ENCODE data around the gene CBY2.

Gene CBY2

DNA sequence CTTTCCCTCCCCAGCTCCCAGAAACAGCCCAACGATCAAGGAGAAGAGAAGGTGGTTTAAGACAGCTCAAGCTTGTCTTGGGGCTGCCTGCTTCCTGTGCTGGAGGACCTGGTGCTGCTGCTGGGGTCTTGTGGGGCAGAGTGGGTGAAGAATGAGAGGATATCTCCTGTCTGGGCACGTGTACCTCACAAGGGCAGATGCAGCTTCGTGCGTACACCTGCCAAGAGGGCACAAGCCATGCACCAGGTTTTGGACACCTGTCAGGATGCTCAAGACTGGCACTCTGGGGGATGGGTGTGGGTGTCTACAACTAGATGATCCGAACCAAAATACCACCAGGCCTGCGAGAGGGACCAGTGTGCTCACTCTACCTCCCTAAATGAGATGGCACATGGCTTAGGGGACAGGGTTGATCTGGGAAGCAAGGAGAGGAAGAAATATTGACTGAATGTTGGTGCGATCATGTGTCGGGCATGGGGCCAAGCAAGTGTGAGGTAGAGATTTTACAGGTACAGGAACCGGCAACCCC lies 2.2 kb downstream of the CBY2 start:
- DNase-seq: no peak

DNA sequence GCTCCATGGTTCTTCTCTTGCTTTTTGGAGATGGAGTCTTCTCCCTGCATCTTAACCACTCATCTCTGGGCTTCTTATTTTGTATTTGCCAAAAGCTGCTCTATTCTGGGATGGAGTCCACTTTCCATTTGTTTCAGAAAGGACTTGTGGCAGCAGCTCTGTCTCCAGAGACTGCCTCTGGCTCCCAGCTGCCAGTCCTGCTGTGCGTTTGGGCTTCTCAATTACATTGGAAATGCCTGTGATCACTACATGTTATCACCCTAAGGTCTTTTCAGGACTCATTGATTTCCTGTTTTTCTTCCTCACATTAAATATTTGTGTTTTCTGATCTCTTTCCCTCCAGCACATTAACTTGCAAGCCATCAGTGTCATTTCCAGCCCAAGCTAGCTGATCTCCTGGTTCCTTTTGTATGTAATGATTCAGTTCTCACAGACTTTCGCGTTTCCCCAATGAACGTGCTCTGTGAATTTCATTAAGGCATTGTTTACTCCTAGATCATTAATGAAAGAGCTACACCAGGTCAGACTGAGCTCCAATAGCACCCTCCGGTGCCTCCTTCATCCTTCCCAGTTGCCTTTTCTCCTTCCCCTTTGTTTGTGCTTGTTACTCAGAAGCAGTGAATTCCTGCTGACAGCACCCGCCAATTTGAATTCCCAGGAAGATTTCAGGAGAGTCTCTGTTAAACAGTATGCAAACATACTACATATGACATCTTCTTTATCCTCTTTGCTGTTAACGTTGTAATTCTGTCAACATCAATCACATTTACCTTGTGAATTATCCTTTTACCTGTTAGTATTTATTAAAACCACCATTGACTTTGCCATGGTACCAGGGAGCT lies 3.0 kb downstream of the CBY2 start:
- no peak for DNase-seq

DNA sequence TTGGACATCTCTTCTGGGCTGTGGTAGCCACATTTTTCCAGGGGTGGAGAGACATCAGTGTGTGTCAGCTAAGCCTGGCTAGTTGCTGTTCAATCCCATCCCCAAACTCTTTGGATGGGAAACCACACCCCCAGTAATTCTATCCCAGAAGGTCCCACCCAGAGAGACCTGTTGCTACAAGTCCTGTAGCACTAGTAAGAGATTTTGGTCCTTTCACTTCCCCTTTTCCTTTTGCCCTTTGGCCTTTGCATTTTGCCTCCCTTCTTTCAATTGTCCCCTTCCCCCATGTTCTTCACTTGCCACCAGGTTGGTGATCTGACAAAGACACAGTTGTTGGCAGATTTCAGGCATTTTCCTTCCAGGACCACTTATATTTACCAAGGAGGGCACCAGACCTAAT lies 3.8 kb downstream of the CBY2 start:
- no peak for DNase-seq

DNA sequence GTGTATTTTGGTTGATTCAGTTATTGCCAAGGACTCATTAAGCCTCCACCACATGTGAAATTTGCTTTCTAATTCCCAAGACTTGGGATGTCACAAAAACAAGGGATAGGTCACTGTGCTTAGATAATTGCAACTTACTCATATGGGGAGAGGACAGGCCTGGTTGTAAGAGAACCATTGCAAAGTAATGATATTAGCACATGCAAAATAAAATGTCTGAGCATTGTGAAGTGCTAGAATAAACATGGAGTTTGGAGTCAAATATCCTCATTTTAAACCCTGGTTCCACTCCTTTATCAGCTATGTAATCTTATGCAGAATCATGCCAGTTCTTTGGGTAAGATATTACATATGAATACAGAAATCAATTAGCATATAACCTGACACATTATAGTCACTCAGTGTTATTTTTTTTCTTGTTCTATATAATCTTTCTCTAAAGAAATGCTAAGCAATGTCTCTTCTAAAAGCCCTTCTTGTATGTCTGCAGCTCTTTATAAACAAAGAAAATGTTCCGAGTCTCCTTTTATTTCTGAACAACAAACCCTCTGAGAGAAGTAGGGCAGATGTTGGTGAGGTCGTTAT lies 5.5 kb downstream of the CBY2 start:
- DNase-seq: no peak

DNA sequence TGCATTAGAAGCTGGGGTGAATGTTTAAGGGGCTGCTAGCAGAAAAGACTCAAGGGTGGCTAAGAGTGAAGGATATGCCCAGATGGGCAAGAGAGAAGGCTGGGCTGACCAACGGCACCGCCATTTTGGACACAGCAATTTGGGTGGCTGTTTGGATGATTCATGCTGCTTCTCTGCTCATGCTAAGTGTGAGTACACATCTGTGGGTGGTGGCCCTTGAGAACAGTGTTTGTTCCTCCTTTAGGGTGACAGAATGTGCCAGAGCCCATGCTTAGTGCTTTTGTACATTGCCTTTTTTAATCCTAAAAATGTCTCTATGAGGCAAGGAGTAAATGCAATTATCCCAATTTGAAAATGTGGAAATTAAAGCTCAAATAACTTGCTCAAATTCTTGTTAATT lies 9.8 kb downstream of the CBY2 start:
- DNase-seq: no peak

DNA sequence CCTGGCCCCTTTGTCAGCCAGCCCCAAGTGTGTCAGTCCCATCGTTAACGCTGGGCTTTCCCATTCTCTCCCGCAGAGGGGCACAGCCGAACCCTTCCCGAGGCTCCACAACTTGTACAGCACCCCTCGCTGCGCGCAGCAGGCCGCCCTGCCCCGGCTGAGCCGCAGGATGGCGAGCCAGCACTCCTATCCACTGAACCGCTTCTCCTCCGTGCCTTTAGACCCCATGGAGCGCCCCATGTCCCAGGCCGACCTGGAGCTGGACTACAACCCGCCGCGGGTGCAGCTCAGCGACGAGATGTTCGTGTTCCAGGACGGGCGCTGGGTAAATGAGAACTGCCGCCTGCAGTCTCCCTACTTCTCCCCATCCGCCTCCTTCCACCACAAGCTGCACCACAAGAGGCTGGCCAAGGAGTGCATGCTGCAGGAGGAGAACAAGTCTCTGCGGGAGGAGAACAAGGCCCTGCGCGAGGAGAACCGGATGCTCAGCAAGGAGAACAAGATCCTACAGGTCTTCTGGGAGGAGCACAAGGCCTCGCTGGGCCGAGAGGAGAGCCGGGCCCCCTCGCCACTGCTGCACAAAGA lies 11.1 kb downstream of the CBY2 start:
- DNase-seq: no peak

DNA sequence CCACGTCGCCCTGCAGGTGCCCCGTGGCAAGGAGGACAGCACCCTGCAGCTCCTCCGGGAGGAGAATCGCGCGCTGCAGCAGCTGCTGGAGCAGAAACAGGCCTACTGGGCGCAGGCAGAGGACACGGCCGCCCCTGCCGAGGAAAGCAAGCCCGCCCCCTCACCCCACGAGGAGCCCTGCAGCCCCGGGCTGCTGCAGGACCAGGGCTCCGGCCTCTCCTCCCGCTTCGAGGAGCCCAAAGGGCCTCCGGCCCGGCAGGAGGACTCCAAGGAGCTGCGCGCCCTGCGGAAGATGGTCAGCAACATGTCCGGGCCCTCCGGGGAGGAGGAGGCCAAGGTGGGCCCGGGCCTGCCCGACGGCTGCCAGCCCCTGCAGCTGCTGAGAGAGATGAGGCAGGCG lies 11.6 kb downstream of the CBY2 start:
- DNase-seq: no peak

DNA sequence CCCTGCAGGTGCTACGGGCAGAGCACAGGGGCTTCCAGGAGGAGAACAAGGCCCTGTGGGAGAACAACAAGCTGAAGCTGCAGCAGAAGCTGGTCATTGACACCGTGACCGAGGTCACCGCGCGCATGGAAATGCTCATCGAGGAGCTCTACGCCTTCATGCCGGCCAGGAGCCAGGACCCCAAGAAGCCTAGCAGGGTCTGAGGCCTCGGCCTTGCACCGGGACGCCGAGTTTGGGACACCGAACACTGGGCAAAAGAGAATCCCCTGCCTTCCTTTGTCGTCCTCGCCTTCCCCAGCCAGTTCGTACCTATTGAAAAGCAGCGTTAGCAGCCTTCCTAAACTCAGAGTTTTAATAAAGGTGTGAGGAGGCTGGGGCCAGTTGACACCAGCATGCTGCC lies 12.1 kb downstream of the CBY2 start:
- DNase-seq: no peak

DNA sequence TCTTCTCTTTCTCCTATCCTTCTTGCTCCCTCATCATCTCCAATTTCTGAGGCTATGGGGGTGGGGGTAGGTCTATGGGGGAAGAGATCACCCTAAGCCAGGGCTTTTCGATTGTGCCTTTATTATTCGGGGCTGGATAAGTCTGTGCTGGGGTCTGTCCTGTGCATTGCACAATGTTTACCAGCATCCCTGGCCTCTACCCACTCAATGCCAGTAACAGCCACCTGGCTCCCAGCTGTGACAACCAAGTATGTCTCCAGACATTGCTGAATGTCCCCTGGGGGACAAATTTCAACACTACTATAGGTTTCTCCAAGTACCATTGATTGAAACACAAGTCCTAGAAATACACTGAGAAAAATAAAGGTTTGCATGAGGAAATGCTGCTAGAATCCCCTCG lies 13.2 kb downstream of the CBY2 start:
- no peak for DNase-seq

DNA sequence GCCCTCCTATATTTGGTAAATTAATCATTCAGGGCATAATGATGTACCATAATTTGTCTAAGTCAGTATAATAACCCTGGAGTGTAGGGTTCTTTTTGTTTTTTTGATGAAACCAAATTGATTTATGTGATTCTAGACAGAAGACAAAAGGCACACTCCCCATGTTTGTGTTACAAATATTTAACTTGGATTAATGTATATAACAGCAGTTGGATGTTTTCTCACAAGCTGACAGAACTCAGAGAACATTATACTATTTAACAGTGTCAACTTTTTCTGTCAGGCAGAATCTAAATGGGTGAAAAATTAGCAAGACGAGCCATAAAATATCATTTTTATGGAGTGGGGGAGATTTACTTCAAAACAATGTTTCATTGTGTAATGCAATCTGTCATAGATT lies 15.2 kb downstream of the CBY2 start:
- DNase-seq: no peak

DNA sequence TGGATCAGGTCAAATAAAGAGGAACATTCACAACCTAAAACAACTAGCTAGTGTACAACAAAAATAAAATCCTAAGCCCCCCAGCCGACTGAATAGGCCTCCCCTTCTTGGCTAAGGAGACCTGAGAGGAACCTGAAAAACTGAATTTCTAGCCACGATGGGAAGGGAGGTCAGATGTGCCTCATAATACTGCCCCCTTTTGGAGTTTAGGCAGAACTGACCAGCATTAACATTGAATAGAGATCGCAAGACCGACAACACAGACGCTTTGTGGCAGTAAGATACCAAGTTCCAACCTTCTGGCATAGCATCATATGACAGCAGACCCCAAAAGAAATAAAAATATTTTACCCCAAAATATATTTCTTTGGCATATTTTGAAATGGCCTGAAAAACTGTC lies 15.9 kb downstream of the CBY2 start:
- DNase-seq: no peak

DNA sequence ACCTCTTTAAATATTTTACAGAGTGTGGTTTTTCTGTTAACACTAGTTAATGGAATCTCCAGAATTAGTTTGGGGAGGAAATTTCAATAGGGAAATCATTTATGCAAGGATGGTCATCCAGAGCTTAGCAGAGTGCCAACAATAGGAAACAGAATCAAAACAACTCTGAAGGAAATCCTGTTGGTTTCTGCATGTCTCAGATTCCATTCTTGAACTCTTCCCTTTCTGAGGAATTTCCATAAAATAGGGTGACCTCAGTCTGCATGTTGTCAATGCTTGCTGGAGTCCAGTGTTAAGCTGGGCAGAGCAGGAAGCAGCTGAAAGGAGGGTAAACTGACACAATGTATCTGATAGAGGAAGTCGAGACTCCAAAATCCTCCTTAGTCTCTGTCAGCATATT lies 16.9 kb downstream of the CBY2 start:
- no peak for DNase-seq

DNA sequence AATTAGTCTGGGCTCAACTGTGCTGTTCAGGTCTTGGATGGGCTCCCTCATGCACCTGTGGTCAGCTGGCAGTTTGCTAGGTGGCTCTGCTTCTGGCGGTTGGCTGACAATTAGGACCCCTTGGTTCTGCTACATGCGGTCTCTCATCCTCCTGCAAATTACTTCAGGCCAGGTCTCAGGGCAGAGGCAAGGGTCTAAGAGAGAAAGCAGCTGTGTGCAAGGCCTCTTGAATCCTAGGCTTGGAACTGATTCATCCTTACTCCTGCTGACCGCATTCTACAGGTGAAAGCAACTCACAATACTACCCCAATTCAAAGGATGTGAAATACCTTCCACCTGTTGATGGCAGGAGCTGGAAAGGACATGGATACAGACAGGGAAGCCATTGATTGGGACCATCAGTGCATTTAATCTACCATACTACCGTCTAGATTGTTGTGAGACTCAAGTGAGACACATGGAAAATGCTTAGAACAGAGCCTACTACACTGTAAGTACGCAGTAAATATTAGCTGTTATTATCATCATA lies 19.1 kb downstream of the CBY2 start:
- DNase-seq: no peak

DNA sequence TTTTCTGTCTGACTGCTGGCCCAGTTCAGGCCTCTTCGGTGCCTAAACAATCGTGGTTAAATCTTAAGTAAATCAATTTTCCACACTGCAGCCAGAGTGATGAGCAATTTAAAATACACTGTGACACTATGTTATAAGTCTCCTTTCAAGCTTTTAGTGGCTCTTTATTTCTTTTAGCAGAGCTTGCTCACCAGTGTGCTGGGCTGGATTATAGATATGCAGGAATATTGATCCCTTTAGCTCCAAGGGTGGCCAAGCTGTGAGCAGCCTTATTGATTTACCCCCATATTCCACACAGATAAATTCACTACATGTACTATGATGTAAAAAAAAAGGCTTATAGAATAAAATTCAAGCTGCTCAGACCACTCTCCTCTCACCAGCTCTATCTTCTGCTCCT lies 21.7 kb downstream of the CBY2 start:
- no peak for DNase-seq

DNA sequence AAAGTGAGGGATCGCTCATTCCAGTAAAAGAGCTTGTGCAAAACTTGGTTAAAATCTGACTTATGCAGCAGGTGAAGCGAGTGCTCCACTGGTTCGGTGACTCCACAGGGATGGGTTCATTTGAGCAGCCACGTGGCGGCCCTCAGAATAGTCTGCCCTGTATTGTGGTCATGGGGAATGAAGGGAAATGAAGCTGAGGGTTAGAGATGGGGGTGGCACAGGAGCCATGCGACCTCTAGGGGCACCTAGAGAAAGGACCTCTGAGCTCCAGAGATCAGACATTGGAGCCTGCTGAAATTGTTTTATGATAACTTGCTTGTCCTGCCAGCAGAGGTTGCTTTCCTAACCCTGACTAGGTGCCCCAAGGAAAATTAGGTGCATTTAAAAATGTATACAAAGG lies 26.6 kb downstream of the CBY2 start:
- no peak for DNase-seq

DNA sequence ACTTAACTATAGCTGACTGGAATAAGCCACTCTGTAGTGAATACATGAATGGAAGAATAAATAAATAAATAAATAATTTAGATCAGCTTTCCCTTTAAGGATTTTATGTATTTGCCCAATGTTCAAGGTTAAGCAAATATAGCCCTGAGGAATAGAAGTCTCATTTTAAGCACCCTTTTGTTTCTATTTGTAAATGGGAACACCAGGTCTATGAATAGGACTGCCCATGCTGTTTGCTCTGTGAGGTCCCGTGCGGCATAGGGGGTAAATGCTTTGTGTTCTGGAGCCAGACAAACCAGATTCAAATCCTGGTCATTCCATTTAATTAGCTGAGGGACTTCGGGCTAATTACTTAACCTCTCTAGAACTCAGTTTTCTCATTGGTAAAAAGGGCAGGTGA lies 29.3 kb downstream of the CBY2 start:
- no peak for DNase-seq

DNA sequence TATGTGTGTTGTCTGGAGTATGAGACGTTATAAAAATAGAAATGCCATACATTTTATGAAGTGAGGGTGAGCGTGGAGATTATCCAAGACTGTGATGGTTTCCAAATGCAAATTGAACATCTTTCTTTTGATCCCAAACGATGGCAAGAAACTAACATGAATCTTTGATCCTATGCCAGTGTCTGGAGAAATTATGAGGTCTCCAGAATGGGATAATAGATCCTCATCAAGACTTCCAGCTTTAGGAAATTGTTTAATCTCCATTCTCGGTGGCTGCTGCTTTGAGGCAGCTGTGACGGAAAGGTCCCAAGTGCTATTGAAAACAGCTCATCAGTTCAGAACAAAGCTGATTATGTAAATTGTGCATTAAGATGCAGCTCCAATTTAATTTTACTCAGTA lies 30.8 kb downstream of the CBY2 start:
- no peak for DNase-seq

DNA sequence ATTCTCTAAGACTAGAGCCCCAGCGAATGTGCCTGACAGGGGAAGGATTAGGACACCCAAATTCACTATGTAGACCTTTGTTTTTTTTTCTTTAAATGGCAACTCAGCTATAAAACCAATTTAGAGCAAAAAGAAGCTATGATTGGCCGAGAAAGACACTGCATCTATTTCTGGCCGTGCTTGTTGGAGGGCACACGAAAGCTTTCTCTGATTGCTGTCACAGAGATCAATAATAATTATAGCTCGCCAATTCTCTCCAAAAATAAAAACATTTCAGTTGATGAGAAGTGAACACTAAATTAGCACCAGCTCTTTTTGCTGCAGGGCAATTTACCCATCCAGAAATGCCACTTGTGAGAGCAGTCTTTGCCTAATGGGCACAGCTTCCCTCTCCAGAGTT lies 31.2 kb downstream of the CBY2 start:
- DNase-seq: no peak

DNA sequence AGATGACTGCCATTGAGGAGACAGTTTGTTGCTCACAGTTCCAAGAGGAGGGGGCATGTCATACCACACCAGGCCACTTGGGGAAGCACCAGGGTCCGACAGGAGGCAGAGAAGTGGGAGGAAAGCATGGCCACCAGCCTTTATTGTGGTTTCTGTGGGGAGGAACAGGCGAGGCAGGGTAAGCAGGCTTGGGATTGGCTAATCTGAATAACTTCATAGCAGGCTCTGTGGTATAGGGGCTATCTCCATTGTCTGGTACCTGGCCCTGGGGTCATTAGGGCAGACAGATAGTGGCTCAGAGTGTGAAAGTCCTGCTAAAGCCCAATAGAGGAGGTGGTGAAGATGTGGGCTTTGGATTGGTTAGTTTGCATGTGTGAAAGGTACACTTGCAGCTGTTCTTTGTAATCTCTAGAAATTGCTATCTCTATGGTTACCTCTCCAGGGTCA lies 35.5 kb downstream of the CBY2 start:
- DNase-seq: no peak

DNA sequence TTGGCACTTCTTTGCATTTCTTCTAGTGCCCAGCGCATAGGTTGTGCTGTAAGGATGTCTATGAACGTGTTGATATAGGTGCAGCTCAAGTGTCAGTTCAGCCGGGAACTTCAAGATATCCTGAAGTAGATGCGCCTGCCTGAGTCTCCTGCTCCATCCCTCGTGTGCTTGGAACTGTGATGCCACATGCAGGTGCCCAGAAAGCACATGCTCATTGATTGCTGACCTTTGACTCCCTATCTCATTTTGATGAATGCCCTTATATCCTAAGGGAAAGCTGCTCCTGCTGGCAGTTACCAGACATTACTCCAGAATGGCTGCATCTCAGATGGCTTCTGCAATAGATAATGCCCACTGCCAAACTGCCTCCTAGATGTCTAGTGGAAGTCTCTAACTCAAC lies 40.9 kb downstream of the CBY2 start:
- no peak for DNase-seq

DNA sequence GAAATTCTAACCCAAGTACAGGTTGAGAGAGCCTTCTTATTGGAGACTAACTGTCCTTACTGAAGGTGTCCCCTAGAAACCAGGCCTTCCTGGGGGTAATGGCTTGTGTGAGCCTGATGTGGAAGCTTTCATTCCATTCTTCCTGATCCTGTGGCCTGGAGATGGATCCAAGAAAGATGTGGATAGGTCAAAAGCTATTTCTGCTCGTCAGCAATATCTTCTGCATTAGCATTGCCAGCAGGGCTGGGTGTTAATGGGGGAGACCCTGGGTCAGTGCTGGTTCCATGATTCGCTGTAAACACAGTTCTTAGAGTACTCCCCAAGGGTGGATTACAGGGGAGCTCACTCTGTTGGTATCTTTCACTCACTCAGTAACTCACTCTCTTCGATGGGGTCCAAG lies 42.9 kb downstream of the CBY2 start:
- DNase-seq: no peak

DNA sequence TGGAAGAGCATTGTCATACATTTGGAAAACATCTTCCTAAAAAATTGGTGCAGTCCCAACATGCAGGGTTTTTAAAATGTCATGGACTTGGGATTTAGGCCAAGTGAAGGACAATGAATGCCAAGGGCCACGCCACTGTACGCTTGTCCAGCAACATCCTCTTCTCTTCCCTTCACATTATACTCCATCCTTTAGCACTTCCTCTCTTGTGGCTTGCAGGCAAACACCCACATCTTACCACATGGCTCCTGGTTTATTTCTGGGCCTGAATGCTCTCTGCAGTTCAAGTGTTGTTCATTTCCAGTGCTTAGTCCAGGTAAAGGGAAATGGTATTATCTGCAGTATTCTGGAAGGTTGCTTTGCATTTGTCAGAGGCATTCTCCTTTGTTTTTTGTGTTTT lies 45.0 kb downstream of the CBY2 start:
- peak; percentile 2 for DNase-seq

DNA sequence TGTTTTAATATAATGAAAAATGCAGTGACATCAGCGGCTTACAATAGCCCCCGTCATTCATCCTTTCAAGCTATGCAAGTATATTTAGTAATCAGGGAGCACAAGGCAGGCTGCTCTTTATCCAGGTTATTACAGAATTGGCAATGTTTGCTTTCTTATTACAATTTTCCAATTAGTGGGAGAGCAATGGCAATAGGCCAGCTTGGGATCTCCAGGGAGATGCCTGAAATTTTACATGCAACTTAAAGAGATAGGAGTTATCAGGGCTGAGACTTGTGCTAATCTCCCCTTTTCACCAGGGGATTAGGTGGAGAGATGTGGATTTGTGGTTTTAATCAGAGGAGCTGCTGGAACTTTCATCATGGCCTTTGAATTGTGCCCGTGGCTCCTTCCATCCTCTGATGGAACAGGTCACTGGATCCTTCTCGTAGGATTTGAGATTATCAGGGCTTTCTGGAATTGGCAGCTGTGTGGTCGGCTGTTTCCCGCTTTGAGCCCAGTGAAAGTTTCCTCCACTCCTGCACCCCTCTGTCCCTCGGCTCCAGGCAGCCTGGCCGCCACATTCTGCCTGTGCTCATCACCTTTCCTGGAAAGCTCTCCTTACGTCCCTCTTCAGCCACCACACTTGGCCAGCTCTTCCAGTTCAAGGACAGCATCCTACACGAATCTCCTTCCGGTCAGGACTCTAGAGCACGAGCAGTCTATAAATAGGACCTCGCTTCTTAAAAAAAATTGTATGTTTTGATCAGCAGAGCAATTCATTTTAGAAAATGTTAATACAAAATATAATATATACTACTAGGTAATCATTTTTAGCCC lies 47.0 kb downstream of the CBY2 start:
- no peak for DNase-seq

All from SIG-M5 (cell line).